Measurements from ENCODE around the gene TOP2B.

The TOP2B gene

DNA sequence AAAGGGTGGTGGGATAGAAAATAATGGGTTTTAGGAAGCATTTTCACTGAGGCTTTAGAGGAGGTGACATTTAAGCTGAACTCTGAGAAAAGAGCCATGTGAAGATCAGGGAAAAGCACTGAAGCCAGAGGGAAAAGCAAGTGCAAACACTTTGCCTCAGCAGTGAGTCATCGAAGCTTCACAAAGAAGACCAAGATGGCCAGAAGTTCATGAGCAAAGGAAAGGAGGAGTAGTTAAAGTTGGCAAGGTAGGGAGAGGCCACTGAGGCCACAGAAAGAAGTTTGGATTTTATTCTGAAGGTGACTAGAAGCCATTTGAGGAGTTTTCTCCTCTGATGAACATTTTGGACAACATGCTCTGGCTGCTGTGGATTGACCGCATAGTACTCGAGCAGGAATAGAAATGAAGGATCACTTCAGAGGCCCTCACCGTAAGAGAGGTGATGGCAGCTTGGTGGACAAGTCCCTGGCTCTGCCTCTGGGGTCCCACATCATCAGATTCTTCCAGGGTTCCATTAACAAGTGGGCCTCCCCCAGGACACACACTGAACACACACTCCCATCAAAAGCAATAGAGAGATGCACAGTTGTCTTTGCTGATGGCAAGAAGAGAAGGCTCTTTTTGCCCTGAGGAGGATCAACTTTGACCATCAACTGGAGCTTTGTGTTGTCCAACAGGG is 75.5 kb downstream of the TOP2B start:
- TF ChIP-seq, protein P1, sequence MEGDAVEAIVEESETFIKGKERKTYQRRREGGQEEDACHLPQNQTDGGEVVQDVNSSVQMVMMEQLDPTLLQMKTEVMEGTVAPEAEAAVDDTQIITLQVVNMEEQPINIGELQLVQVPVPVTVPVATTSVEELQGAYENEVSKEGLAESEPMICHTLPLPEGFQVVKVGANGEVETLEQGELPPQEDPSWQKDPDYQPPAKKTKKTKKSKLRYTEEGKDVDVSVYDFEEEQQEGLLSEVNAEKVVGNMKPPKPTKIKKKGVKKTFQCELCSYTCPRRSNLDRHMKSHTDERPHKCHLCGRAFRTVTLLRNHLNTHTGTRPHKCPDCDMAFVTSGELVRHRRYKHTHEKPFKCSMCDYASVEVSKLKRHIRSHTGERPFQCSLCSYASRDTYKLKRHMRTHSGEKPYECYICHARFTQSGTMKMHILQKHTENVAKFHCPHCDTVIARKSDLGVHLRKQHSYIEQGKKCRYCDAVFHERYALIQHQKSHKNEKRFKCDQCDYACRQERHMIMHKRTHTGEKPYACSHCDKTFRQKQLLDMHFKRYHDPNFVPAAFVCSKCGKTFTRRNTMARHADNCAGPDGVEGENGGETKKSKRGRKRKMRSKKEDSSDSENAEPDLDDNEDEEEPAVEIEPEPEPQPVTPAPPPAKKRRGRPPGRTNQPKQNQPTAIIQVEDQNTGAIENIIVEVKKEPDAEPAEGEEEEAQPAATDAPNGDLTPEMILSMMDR (IDR thresholded peaks at IDR 0.05; ENCODE audit: low read length, missing control alignments), result no peak
- no peak overlapping the region for H3K4me3 ChIP-seq (replicated peaks; ENCODE audit: low read depth, low read length)
- DNase-seq (ENCODE audit: low read depth), result no peak

DNA sequence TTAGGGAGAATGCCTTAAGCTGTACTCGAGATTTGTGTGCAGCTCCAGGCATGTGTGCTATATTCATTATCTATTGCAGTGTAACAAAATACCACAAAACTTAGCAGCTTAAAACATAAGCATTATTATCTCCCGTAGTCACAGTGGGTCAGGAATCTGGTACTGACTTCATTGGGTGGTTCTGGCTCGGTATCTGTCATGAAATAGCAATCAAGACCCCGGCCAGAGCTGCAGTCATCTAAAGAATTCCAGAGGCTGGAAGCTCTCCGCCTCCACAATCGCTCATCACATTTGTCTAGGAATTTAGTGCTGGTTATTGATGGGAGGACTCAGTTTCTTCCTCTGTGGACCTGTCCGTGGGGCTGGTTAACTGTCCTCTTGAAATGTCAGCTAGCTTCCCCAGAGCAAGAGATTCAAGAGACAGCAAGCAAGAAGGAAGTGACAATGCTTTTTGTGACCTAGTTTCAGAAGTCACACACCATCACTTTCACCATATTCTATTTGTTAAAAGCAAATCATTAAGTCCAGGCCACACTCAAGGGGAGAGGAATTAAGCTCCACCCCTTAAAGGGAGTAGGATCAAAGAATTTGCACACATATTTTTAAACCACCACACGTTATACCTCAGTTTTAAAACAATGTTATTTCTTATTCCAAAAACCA is 76.1 kb downstream of the TOP2B start:
- no peak for DNase-seq (ENCODE audit: low read depth)

DNA sequence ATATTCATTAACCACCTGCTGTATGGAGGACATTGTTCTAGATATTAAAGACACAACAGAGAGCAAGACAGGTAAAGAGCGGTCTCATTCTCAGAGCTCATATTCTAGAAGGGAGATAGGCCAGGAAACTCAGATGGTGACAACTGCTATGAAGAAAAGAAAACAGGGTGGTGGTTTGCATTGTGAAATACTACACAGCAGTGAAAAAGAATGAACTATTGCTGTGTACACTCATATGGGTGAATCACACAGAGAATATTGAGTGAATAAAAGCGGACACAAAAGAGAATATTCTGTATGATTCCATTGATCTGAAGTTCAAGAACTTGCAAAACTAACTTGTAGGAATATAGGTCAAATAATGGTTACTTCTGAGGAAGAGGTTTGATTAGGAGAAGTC is 76.7 kb downstream of the TOP2B start:
- no peak overlapping the region for H3K4me3 ChIP-seq (replicated peaks; ENCODE audit: low read depth, low read length)
- TF ChIP-seq, protein P1 (IDR thresholded peaks at IDR 0.05; ENCODE audit: low read length, missing control alignments), result no peak
- no peak for DNase-seq (ENCODE audit: low read depth)

More for the DNA sequence above, 76.1 kb downstream of the TOP2B start:
- TF ChIP-seq, protein P1 (IDR thresholded peaks at IDR 0.05; ENCODE audit: low read length, missing control alignments), result no peak
- H3K4me3 ChIP-seq (replicated peaks; ENCODE audit: low read depth, low read length), result no peak overlapping the region

DNA sequence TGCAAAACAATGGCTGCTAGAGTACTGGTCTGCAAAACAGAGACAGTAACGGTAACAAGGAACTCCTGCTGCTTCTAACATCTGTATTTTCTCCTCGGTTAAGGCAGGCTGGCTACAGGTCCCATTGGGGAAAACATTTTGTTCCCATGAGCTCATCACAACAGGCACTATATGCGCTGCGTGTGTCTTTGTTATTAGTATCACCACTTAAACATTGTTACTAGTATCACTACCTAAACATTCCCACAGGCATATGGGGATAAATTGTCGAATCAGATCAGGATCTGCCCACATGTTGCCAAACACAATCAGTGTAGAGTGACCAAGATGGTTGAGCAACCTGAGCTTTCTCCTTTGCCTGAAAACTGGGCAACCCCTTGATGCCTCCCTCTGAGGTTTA is 77.2 kb downstream of the TOP2B start:
- no peak overlapping the region for H3K4me3 ChIP-seq (replicated peaks; ENCODE audit: low read depth, low read length)
- DNase-seq (ENCODE audit: low read depth), result peak; percentile 42
- TF ChIP-seq, protein P1 (IDR thresholded peaks at IDR 0.05; ENCODE audit: low read length, missing control alignments), result no peak

- no peak for DNase-seq (ENCODE audit: low read depth)
- no peak overlapping the region for H3K4me3 ChIP-seq (replicated peaks; ENCODE audit: low read depth, low read length)
- TF ChIP-seq, protein P1 (IDR thresholded peaks at IDR 0.05; ENCODE audit: low read length, missing control alignments), result no peak
Measured at GRCh38 chr3:25587094-25587493, 77.6 kb downstream of the TOP2B start.

GRCh38 chr3:25586553-25586952 is 78.2 kb downstream of the TOP2B start:
- DNase-seq (ENCODE audit: low read depth), result no peak
- TF ChIP-seq, protein P1 (IDR thresholded peaks at IDR 0.05; ENCODE audit: low read length, missing control alignments), result no peak
- H3K4me3 ChIP-seq (replicated peaks; ENCODE audit: low read depth, low read length), result no peak overlapping the region

DNA sequence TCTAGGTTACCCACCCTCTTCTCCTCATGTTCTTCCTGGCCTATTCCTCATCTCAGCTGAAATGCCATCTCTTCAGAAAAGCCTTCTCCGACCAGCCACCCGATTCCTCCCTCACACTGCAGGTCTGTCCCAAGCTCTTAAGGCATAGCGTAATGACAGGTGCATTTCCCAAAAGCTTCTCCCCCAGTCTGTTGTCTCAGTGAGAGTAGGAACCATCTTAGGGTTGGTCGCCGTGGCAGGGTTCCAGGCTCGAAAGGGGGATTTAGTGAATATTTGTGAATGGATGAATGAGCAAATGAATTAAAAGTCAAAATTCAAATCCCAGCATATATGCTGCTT is 78.6 kb downstream of the TOP2B start:
- no peak for DNase-seq (ENCODE audit: low read depth)
- TF ChIP-seq, protein P1 (IDR thresholded peaks at IDR 0.05; ENCODE audit: low read length, missing control alignments), result no peak

More for the DNA sequence above, 78.6 kb downstream of the TOP2B start:
- H3K4me3 ChIP-seq (replicated peaks; ENCODE audit: low read depth, low read length), result no peak overlapping the region
